Mucosa of rectum (tissue), 2 donors: Measurements from ENCODE around the gene AMBN.

Experiments used
- H3K27ac ChIP-seq, 2 donors: one replicate each; pipeline ENCODE4 v1.7.0; 2013; ENCODE audit warnings: inconsistent platforms in 2 of 2, low read depth in 2 of 2, low read length in 2 of 2
- H3K27me3 ChIP-seq, 2 donors: one replicate each; pipeline ENCODE4 v1.7.0; 2013; ENCODE audit warnings: low read length in 2 of 2; ENCODE audit not compliant: control insufficient read depth in 2 of 2, insufficient read depth in 2 of 2
- H3K36me3 ChIP-seq, 2 donors: one replicate each; pipeline ENCODE4 v1.7.0; 2013; ENCODE audit warnings: low read length in 2 of 2; ENCODE audit not compliant: control insufficient read depth in 2 of 2, insufficient read depth in 2 of 2
- H3K4me1 ChIP-seq, 2 donors: one replicate each; pipeline ENCODE4 v1.7.0; 2013; ENCODE audit warnings: low read length in 2 of 2, mild to moderate bottlenecking in 1 of 2; ENCODE audit not compliant: control insufficient read depth in 2 of 2, insufficient read depth in 2 of 2
- H3K4me3 ChIP-seq, 2 donors: one replicate each; pipeline ENCODE4 v1.7.0; 2013; ENCODE audit warnings: low read length in 2 of 2
- H3K9ac ChIP-seq, 2 donors: one replicate each; pipeline ENCODE4 v1.7.0; 2013; ENCODE audit warnings: low read length in 2 of 2, low read depth in 1 of 2, mild to moderate bottlenecking in 1 of 2
- H3K9me3 ChIP-seq, 2 donors: one replicate each; pipeline ENCODE4 v1.7.0; 2013; ENCODE audit warnings: low read length in 2 of 2; ENCODE audit not compliant: control insufficient read depth in 2 of 2
- donor health status: healthy.
- donor health status: Normal muscosa, but diverticular disease.

Gene AMBN

GRCh38 chr4:70577220-70577927 lies 14.7 kb upstream of the AMBN start:
- Histone ChIP-seq H3K27me3 (no peaks in the 10 kb centered on the region), H3K9me3 (no peaks in the 10 kb centered on the region), H3K27ac (no peak overlapping the region), H3K36me3 (no peaks in the 10 kb centered on the region), H3K9ac (no peak overlapping the region), H3K4me3 (no peak overlapping the region), H3K4me1 (no peaks in the 10 kb centered on the region)

- no peak overlapping the region for H3K9ac ChIP-seq
- H3K9me3 ChIP-seq, result no peaks in the 10 kb centered on the region
- no peak overlapping the region for H3K27ac ChIP-seq
- H3K4me3 ChIP-seq, result no peak overlapping the region
- peaks cover 0 to 3% of the 10 kb centered on the region in 2 donors for H3K4me1 ChIP-seq
- H3K36me3 ChIP-seq, result no peaks in the 10 kb centered on the region
- no peaks in the 10 kb centered on the region for H3K27me3 ChIP-seq
Observed at GRCh38 chr4:70581980-70582379, 10.1 kb upstream of the AMBN start.

GRCh38 chr4:70583952-70584834 lies 7.9 kb upstream of the AMBN start:
- Histone ChIP-seq H3K9me3 (no peaks in the 10 kb centered on the region), H3K4me1 (peaks cover 0 to 3% of the 10 kb centered on the region in 2 donors), H3K36me3 (no peaks in the 10 kb centered on the region), H3K9ac (no peak overlapping the region), H3K4me3 (no peak overlapping the region), H3K27me3 (no peaks in the 10 kb centered on the region), H3K27ac (no peak overlapping the region)

- H3K27ac ChIP-seq, result no peak overlapping the region
Observed at GRCh38 chr4:70586841-70587240, 5.2 kb upstream of the AMBN start.

GRCh38 chr4:70589785-70590184 lies 2.3 kb upstream of the AMBN start:
- Histone ChIP-seq H3K9me3 (no peaks in the 10 kb centered on the region), H3K36me3 (no peaks in the 10 kb centered on the region), H3K4me1 (no peaks in the 10 kb centered on the region), H3K9ac (no peak overlapping the region), H3K27ac (no peak overlapping the region), H3K27me3 (no peaks in the 10 kb centered on the region), H3K4me3 (no peak overlapping the region)

More at GRCh38 chr4:70586841-70587240, 5.2 kb upstream of the AMBN start:
- no peak overlapping the region for H3K9ac ChIP-seq
- H3K4me3 ChIP-seq, result no peak overlapping the region
- no peaks in the 10 kb centered on the region for H3K36me3 ChIP-seq
- H3K9me3 ChIP-seq, result no peaks in the 10 kb centered on the region
- H3K27me3 ChIP-seq, result no peaks in the 10 kb centered on the region
- peaks cover 0 to 3% of the 10 kb centered on the region in 2 donors for H3K4me1 ChIP-seq

- H3K9me3 ChIP-seq, result no peaks in the 10 kb centered on the region
- H3K9ac ChIP-seq, result no peak overlapping the region
- H3K4me1 ChIP-seq, result no peaks in the 10 kb centered on the region
- H3K4me3 ChIP-seq, result no peak overlapping the region
- H3K36me3 ChIP-seq, result no peaks in the 10 kb centered on the region
- H3K27ac ChIP-seq, result no peak overlapping the region
- no peaks in the 10 kb centered on the region for H3K27me3 ChIP-seq
Observed at GRCh38 chr4:70594196-70594595, 2.1 kb downstream of the AMBN start.

GRCh38 chr4:70600305-70600704 lies 8.2 kb downstream of the AMBN start:
- Histone ChIP-seq H3K27me3 (no peaks in the 10 kb centered on the region), H3K4me3 (no peak overlapping the region), H3K9ac (no peak overlapping the region), H3K36me3 (no peaks in the 10 kb centered on the region), H3K4me1 (no peaks in the 10 kb centered on the region), H3K9me3 (no peaks in the 10 kb centered on the region), H3K27ac (no peak overlapping the region)

- H3K27ac ChIP-seq, result no peak overlapping the region
- no peaks in the 10 kb centered on the region for H3K36me3 ChIP-seq
- no peak overlapping the region for H3K4me3 ChIP-seq
Observed at GRCh38 chr4:70600977-70601376, 8.9 kb downstream of the AMBN start.

GRCh38 chr4:70601422-70602039 lies 9.5 kb downstream of the AMBN start:
- Histone ChIP-seq H3K27ac (no peak overlapping the region), H3K4me1 (no peaks in the 10 kb centered on the region), H3K27me3 (no peaks in the 10 kb centered on the region), H3K9ac (no peak overlapping the region), H3K9me3 (no peaks in the 10 kb centered on the region), H3K36me3 (no peaks in the 10 kb centered on the region), H3K4me3 (no peak overlapping the region)

More at GRCh38 chr4:70600977-70601376, 8.9 kb downstream of the AMBN start:
- H3K9me3 ChIP-seq, result no peaks in the 10 kb centered on the region
- H3K9ac ChIP-seq, result no peak overlapping the region
- no peaks in the 10 kb centered on the region for H3K27me3 ChIP-seq
- no peaks in the 10 kb centered on the region for H3K4me1 ChIP-seq

- no peaks in the 10 kb centered on the region for H3K9me3 ChIP-seq
- no peak overlapping the region for H3K9ac ChIP-seq
- H3K36me3 ChIP-seq, result no peaks in the 10 kb centered on the region
- no peak overlapping the region for H3K27ac ChIP-seq
- no peaks in the 10 kb centered on the region for H3K27me3 ChIP-seq
- H3K4me3 ChIP-seq, result no peak overlapping the region
- H3K4me1 ChIP-seq, result no peaks in the 10 kb centered on the region
Observed at GRCh38 chr4:70603856-70604255, 11.8 kb downstream of the AMBN start.
